Skeletal muscle satellite cell (primary cell): ENCODE data around the gene S100Z. TPM values are rescaled to one million over a fixed set of nuclear protein-coding genes. Genes with fewer than 3 reads are reported as not detected.

Experiments used
- H3K27me3 ChIP-seq: 2 replicates; pipeline ENCODE4 v1.7.0; 2013; ENCODE audit warnings: low read length; ENCODE audit not compliant: control insufficient read depth, insufficient read depth
- H3K36me3 ChIP-seq: 2 replicates; pipeline ENCODE4 v1.7.0; 2013; ENCODE audit warnings: mild to moderate bottlenecking, control low read depth, low read length; ENCODE audit not compliant: insufficient read depth
- H3K4me1 ChIP-seq: 2 replicates; pipeline ENCODE4 v1.7.0; 2013; ENCODE audit warnings: low read length; ENCODE audit not compliant: control insufficient read depth, insufficient read depth
- H3K4me2 ChIP-seq: 2 replicates; pipeline ENCODE4 v1.7.0; 2013; ENCODE audit warnings: mild to moderate bottlenecking, low read length
- H3K4me3 ChIP-seq: 2 replicates; pipeline ENCODE4 v1.7.0; 2013; ENCODE audit warnings: low read length
- H3K9ac ChIP-seq: 2 replicates; pipeline ENCODE4 v1.7.0; 2013; ENCODE audit warnings: mild to moderate bottlenecking, low read depth, low read length, moderate library complexity
- H3K9me3 ChIP-seq: replicated peaks from 2 replicates; pipeline ENCODE4 v1.7.0; 2013; ENCODE audit warnings: mild to moderate bottlenecking, control low read depth, low read length
- small RNA-seq: library from RNA; depleted of rRNA; stranded (forward); fragments of <200 nt; gene quantifications from one replicate; pipeline ENCODE3, GENCODE V24; 2012

Gene S100Z

DNA sequence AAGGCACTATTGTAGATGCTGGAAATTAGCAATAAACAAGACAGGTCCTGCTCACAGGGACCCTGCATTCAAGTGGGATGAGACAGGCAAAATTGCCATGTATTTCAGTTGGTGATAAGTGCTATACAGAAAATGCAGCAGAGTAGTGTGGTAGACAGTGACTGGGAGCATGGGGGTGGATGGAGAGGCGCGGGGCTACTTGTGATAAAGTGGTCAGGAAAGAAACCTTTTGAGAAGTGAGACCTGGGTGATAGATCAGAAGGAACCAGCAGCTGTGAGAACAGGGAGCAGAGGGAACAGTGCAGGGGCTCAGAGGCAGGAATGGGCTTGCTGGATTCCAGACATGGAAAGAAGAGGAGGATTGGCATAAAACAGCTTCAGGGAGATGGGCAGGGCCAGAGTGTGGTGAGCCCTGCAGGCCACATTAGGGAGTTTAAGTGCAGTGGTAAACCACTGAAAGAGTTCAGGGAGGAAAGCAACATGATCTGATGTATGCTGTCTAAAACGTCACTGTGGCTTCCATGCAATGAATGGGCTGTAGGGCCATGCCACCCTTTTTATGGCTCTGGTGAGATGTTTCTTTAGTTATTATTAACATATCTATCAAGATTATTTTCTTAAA, 110.3 kb downstream of the S100Z start:
- no peak overlapping the region for H3K4me3 ChIP-seq
- H3K36me3 ChIP-seq: no peaks in the 10 kb centered on the region
- H3K4me2 ChIP-seq: no peak overlapping the region

DNA sequence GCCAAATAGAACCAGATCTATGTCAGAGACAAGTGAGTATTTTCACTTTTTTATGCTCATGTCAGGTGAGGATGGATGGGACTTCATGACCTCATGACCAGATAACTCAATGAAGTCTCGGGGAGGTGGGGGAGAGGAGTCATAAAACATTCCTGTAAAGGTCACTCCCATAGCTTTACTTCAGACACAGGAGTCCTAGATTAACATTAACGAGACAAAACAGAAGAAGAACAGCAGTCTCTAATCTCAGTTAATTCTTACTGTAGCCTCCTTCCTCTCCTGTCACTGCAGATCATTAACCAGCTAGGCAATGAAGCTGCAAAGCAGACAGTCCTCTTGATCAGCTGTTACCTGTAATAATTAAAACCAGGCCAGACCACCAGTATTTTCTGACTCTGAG, 114.2 kb downstream of the S100Z start:
- H3K9ac ChIP-seq: no peak overlapping the region
- no peak overlapping the region for H3K4me2 ChIP-seq
- no peak overlapping the region for H3K4me3 ChIP-seq
- peaks cover 14% of the 10 kb centered on the region for H3K27me3 ChIP-seq
- no peaks in the 10 kb centered on the region for H3K9me3 ChIP-seq
- H3K4me1 ChIP-seq: peaks cover 10% of the 10 kb centered on the region
- H3K36me3 ChIP-seq: no peaks in the 10 kb centered on the region

More for the DNA sequence above, 110.3 kb downstream of the S100Z start:
- no peaks in the 10 kb centered on the region for H3K9me3 ChIP-seq
- peaks cover 19% of the 10 kb centered on the region for H3K4me1 ChIP-seq
- H3K27me3 ChIP-seq: peaks cover 10% of the 10 kb centered on the region
- H3K9ac ChIP-seq: no peak overlapping the region

Small RNA genes lying within 50 kb of the gene (small RNA-seq; reads per million reads assigned to genes)
- not detected for gene RN7SL208P
- not detected for gene RNU6ATAC36P
